ENCODE results near the gene FBXO46. TPM values are rescaled to one million over a fixed set of nuclear protein-coding genes. Genes with fewer than 3 reads are reported as not detected.

Gene FBXO46
- total and polyA plus RNA-seq, 2 donors (not counting 3 experiments of a cell fraction or from before 2014, with no cell fraction given), result 7.7 to 21.2 TPM

DNA sequence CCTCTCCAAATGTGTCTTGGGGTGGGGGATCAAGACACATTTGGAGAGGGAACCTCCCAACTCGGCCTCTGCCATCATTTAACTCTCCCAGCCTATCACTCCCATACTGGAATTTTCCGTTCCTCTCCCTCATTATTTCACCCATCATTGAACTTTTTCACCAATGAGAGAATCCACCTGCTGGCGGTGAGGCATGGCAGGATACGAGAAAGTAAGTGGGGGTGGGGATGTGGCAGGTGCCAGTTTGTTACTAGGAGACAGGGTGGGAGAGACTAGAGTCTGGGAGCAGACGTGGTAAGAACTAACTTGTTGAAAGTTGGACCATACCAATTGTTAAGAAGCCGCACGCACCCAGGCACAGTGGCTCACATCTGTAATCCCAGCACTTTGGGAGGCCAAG, 55.8 kb downstream of the FBXO46 start:
- Histone ChIP-seq H3K79me2 (ENCODE audit: control insufficient read depth, insufficient read depth, low read length) (no peaks in the 10 kb centered on the region), H3K4me3 (replicated peaks in 1 of 3; ENCODE audit: insufficient read depth in 1 of 3, low read depth in 1 of 3, low read length in 3 of 3) (no peak overlapping the region), H3K9me3 (replicated peaks; ENCODE audit: control insufficient read depth, insufficient read depth, low read length) (no peaks in the 10 kb centered on the region), H3K9ac (replicated peaks; ENCODE audit: extremely low read depth, insufficient read depth, low read length) (no peak overlapping the region), H2AFZ (ENCODE audit: low read depth, low read length) (no peak overlapping the region), H3K27ac (ENCODE audit: insufficient read depth, low read depth, low read length) (no peak overlapping the region), H3K36me3 (ENCODE audit: control insufficient read depth in 2 of 2, extremely low read depth in 1 of 2, insufficient read depth in 2 of 2, low read length in 2 of 2) (no peaks in the 10 kb centered on the region), H4K20me1 (replicated peaks; ENCODE audit: control insufficient read depth, extremely low read depth, insufficient read depth, low read length) (no peaks in the 10 kb centered on the region), H3K27me3 (ENCODE audit: control insufficient read depth in 2 of 2, insufficient read depth in 2 of 2, low read length in 2 of 2) (peaks cover 6 to 8% of the 10 kb centered on the region in 2 experiments), H3K9me1 (replicated peaks; ENCODE audit: control insufficient read depth, extremely low read depth, insufficient read depth, low read length) (no peaks in the 10 kb centered on the region), H3K4me2 (ENCODE audit: insufficient read depth, low read length) (no peak overlapping the region), H3K4me1 (ENCODE audit: control insufficient read depth, extremely low read depth, insufficient read depth, low read length) (peaks cover 7% of the 10 kb centered on the region)
- BruUV-seq (replicated peaks), result no TSS peak
- DNase-seq (ENCODE audit: low read depth, low spot score) (no peak), FAIRE-seq (no peak)
- intact Hi-C loops (cut with micrococcal nuclease), result no loop called here
- ChIA-PET CTCF (interaction anchor here (0.7 to 1.4 kb wide), 2 partner anchors 18 to 196 kb away, joined by 3 to 6 read pairs; partner anchors contain the start of gene QPCTL), POLR2A (no interaction called here)
- dilution Hi-C loops (cut with MboI; ENCODE audit: extremely low pct_ligation_motif_present, low sequenced_read_pairs), result no loop called here
- TF ChIP-seq FOS (IDR thresholded peaks at IDR 0.05; ENCODE audit: borderline replicate concordance, insufficient read depth, low read length) (no peak), MYC (IDR thresholded peaks at IDR 0.05; ENCODE audit: low read depth, low read length) (no peak), POLR2AphosphoS5 (IDR thresholded peaks at IDR 0.05; ENCODE audit: insufficient read depth, low read depth, low read length) (no peak), JUN (IDR thresholded peaks at IDR 0.05; ENCODE audit: borderline replicate concordance, insufficient read depth, insufficient read length, low read depth) (no peak), POLR2A (IDR thresholded peaks at IDR 0.05; ENCODE audit: low read depth, low read length) (no peak), EZH2 (IDR thresholded peaks at IDR 0.05; ENCODE audit: borderline replicate concordance, low read depth, low read length, severe bottlenecking) (no peak), GATA2 (IDR thresholded peaks at IDR 0.05; ENCODE audit: insufficient read depth, insufficient read length, low read depth, low read length) (no peak)
- TF ChIP-seq, protein P1, sequence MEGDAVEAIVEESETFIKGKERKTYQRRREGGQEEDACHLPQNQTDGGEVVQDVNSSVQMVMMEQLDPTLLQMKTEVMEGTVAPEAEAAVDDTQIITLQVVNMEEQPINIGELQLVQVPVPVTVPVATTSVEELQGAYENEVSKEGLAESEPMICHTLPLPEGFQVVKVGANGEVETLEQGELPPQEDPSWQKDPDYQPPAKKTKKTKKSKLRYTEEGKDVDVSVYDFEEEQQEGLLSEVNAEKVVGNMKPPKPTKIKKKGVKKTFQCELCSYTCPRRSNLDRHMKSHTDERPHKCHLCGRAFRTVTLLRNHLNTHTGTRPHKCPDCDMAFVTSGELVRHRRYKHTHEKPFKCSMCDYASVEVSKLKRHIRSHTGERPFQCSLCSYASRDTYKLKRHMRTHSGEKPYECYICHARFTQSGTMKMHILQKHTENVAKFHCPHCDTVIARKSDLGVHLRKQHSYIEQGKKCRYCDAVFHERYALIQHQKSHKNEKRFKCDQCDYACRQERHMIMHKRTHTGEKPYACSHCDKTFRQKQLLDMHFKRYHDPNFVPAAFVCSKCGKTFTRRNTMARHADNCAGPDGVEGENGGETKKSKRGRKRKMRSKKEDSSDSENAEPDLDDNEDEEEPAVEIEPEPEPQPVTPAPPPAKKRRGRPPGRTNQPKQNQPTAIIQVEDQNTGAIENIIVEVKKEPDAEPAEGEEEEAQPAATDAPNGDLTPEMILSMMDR (IDR thresholded peaks at IDR 0.05; ENCODE audit: extremely low read depth in 1 of 2, insufficient read depth in 1 of 2, low read depth in 1 of 2, low read length in 2 of 2), result no peak
- TF ChIP-seq, protein P2, sequence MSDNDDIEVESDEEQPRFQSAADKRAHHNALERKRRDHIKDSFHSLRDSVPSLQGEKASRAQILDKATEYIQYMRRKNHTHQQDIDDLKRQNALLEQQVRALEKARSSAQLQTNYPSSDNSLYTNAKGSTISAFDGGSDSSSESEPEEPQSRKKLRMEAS (IDR thresholded peaks at IDR 0.05; ENCODE audit: insufficient read depth, insufficient read length), result no peak

All from endothelial cell of umbilical vein (primary cell).